ENCODE measurements around the gene TPCN1.

The TPCN1 gene

DNA sequence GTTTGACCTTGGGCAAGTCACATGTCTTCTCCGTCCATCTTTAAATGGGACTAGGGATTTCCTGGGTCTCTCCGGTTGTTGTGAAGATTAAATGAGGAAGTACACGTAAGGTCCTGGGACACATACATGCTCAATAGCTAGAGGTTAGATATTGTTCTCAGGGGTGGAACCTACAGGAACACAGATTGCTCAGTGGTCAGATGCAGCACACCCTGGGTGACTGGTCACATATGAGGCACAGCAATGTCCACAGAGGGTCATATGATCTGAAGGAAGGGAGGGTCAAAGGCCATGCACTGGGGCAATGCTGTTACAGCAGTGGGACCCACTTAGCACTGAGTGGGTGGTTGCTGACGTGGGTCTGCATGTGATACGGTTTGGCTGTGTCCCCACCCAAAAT is 125.1 kb downstream of the TPCN1 start:
- no peaks in the 10 kb centered on the region for H3K9me3 Mint-ChIP-seq
- ATAC-seq (no peak), DNase-seq (ENCODE audit: low spot score in 2 of 2) (no peak)
- peaks cover 8% of the 10 kb centered on the region for H3K36me3 Mint-ChIP-seq
- no peak overlapping the region for H3K27ac Mint-ChIP-seq
- H3K4me3 Mint-ChIP-seq: no peak overlapping the region
- H3K4me1 Mint-ChIP-seq: no peaks in the 10 kb centered on the region

DNA sequence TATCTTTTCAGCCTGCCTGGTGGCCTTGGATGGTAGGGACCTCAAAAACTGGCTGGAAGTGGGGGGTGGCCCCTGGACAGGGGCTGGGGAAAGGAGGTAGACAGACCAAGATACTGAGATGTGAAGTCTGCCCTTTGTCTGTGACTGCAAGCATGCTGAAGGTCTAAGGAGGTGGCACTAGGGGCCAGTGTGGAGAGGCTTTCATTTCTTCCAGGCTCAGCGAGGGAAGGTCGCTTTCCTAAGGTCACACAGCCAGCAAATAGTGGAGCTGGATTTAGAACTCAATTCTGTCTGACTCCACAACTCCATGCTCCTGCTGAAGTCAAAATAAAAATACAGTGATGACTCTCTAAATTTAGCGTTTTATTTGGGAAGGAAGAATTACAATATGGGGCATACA is 125.8 kb downstream of the TPCN1 start:
- no peaks in the 10 kb centered on the region for H3K9me3 Mint-ChIP-seq
- H3K4me1 Mint-ChIP-seq: no peaks in the 10 kb centered on the region
- ATAC-seq (no peak), DNase-seq (ENCODE audit: low spot score in 2 of 2) (no peak)
- peaks cover 8% of the 10 kb centered on the region for H3K36me3 Mint-ChIP-seq
- no peak overlapping the region for H3K4me3 Mint-ChIP-seq
- H3K27ac Mint-ChIP-seq: no peak overlapping the region

DNA sequence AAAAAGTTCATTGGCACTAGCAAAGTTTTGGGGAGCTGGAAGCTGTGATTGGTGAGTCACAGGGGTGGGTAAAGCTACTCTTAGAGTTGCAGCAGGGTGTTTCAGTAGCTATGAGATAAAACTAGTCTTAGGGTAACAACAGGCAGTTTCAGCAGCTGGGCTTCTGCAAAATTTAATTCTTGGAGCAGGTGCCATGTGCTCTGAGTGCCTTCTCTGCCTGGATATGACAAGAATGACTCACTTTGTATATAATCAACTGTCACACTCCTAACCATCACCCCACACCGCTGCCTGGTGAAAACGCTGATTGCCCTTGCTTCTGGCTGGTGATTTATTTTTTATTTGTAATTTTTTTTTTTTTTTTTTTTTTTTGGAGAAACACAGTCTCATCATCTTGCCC is 126.6 kb downstream of the TPCN1 start:
- Mint-ChIP-seq H3K9me3 (no peaks in the 10 kb centered on the region), H3K27ac (no peak overlapping the region), H3K4me1 (no peaks in the 10 kb centered on the region), H3K36me3 (peaks cover 8% of the 10 kb centered on the region), H3K4me3 (no peak overlapping the region)
- ATAC-seq (no peak), DNase-seq (ENCODE audit: low spot score in 2 of 2) (no peak)

All from stimulated activated effector memory CD8-positive, alpha-beta T cell treated with anti-CD3 and anti-CD28 coated beads, Interleukin-12 subunit alpha, Interleukin-12 subunit beta, amount 100 ng/mL, for 72 hours (primary cell).